Prostate gland (tissue), 2 donors: Measurements from ENCODE around the gene CCDC191.

Experiments
- POLR2A ChIP-seq: fragments of 450-650 bp; IDR thresholded peaks from one replicate; pipeline ENCODE4 v1.6.1; 2016; ENCODE audit warnings: antibody characterized with exemption, mild to moderate bottlenecking
- TF ChIP-seq, protein P1 (sequence below), 4 experiments: fragments of 200-600 bp in 2 of 4; fragments of 450-650 bp in 2 of 4; sonication (generic) in 2 of 4; IDR thresholded peaks; 1 replicate in 3 of 4; 2 replicates in 1 of 4; pipeline ENCODE4 v1.5.1; 2016 to 2019; ENCODE audit warnings: antibody characterized with exemption in 4 of 4, mild to moderate bottlenecking in 2 of 4, moderate library complexity in 2 of 4

DNA sequence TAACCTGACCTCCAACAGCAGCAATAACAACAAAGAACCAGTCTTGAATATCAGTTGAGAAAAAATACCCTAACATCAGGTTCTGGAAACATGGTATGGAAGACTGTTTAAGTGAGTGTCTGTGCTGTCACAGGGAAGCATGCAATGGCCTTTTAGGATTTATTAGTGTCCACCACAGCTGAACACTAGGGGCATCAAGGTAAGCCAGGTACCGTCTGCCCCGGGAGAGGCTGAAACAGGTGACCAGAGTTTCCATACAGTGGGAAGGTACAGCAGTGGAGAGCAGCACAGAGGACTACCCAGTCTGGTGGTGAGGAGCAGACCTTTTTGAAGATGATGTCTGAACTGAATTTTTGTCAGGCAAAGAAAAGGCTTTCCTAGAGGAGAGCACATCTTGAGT, 90.2 kb downstream of the CCDC191 start:
- TF ChIP-seq POLR2A = no peak
- TF ChIP-seq, protein P1, sequence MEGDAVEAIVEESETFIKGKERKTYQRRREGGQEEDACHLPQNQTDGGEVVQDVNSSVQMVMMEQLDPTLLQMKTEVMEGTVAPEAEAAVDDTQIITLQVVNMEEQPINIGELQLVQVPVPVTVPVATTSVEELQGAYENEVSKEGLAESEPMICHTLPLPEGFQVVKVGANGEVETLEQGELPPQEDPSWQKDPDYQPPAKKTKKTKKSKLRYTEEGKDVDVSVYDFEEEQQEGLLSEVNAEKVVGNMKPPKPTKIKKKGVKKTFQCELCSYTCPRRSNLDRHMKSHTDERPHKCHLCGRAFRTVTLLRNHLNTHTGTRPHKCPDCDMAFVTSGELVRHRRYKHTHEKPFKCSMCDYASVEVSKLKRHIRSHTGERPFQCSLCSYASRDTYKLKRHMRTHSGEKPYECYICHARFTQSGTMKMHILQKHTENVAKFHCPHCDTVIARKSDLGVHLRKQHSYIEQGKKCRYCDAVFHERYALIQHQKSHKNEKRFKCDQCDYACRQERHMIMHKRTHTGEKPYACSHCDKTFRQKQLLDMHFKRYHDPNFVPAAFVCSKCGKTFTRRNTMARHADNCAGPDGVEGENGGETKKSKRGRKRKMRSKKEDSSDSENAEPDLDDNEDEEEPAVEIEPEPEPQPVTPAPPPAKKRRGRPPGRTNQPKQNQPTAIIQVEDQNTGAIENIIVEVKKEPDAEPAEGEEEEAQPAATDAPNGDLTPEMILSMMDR (IDR thresholded peaks at IDR 0.05) = no peak
